H9 (cell line): ENCODE measurements around the gene ALB. TPM values are rescaled to one million over a fixed set of nuclear protein-coding genes. Genes with fewer than 3 reads are reported as not detected.

ENCODE experiments used
- DNase-seq: peaks from one replicate; pipeline ENCODE4 v3.0.0-alpha.2; 2017
- H2AFZ ChIP-seq: one replicate; pipeline ENCODE4 v1.6.1; 2013; ENCODE audit warnings: mild to moderate bottlenecking, low read length, control low read depth, moderate library complexity
- H2AK5ac ChIP-seq: 2 replicates; pipeline ENCODE4 v1.6.1; 2013; ENCODE audit warnings: low read length, control low read depth, mixed read lengths; ENCODE audit not compliant: insufficient read length
- H2BK120ac ChIP-seq: one replicate; pipeline ENCODE4 v1.6.1; 2013; ENCODE audit warnings: low read depth, mild to moderate bottlenecking, low read length, control low read depth, inconsistent platforms; ENCODE audit not compliant: poor library complexity, severe bottlenecking
- H2BK12ac ChIP-seq: 2 replicates; pipeline ENCODE4 v1.6.1; 2013; ENCODE audit warnings: low read length, control low read depth, mixed read lengths, low read depth; ENCODE audit not compliant: insufficient read length
- H2BK15ac ChIP-seq: 2 replicates; pipeline ENCODE4 v1.6.1; 2013; ENCODE audit warnings: low read depth, low read length, control low read depth
- H2BK20ac ChIP-seq: one replicate; pipeline ENCODE4 v1.6.1; 2013; ENCODE audit warnings: low read depth, mild to moderate bottlenecking, low read length, control low read depth, inconsistent platforms; ENCODE audit not compliant: poor library complexity, severe bottlenecking
- H2BK5ac ChIP-seq: 2 replicates; pipeline ENCODE4 v1.6.1; 2013; ENCODE audit warnings: low read length, control low read depth, mixed read lengths; ENCODE audit not compliant: insufficient read length
- H3K14ac ChIP-seq: 2 replicates; pipeline ENCODE4 v1.6.1; 2013; ENCODE audit warnings: low read length, control low read depth; ENCODE audit not compliant: insufficient read depth
- H3K18ac ChIP-seq: 2 replicates; pipeline ENCODE4 v1.6.1; 2013; ENCODE audit warnings: low read depth, mild to moderate bottlenecking, mixed read lengths, low read length, control low read depth; ENCODE audit not compliant: insufficient read length
- H3K23ac ChIP-seq: 2 replicates; pipeline ENCODE4 v1.6.1; 2013; ENCODE audit warnings: low read length, control low read depth, mixed read lengths, low read depth; ENCODE audit not compliant: insufficient read length
- H3K23me2 ChIP-seq: 2 replicates; pipeline ENCODE4 v1.6.1; 2013; ENCODE audit warnings: low read depth, mild to moderate bottlenecking, mixed read lengths, low read length, control low read depth; ENCODE audit not compliant: insufficient read length, poor library complexity, severe bottlenecking
- H3K27ac ChIP-seq: 2 replicates; pipeline ENCODE4 v1.5.1; 2013; ENCODE audit warnings: low read length, control low read depth, mixed read lengths, low read depth; ENCODE audit not compliant: insufficient read length
- H3K27me3 ChIP-seq: 2 replicates; pipeline ENCODE4 v1.6.1; 2013; ENCODE audit warnings: low read length, control low read depth, inconsistent platforms; ENCODE audit not compliant: insufficient read depth
- H3K4ac ChIP-seq: 2 replicates; pipeline ENCODE4 v1.6.1; 2013; ENCODE audit warnings: low read depth, mild to moderate bottlenecking, control low read depth, inconsistent platforms, low read length, moderate library complexity
- H3K4me1 ChIP-seq: 2 replicates; pipeline ENCODE4 v1.6.1; 2013; ENCODE audit warnings: low read length, control low read depth, inconsistent platforms; ENCODE audit not compliant: insufficient read depth
- H3K4me2 ChIP-seq: 2 replicates; pipeline ENCODE4 v1.6.1; 2013; ENCODE audit warnings: low read length, control low read depth, mixed read lengths; ENCODE audit not compliant: insufficient read length, insufficient read depth
- H3K56ac ChIP-seq: 2 replicates; pipeline ENCODE4 v1.6.1; 2013; ENCODE audit warnings: low read depth, mild to moderate bottlenecking, mixed read lengths, low read length, control low read depth; ENCODE audit not compliant: insufficient read length
- H3K79me1 ChIP-seq: 2 replicates; pipeline ENCODE4 v1.6.1; 2013; ENCODE audit warnings: low read depth, mild to moderate bottlenecking, moderate library complexity, low read length, control low read depth, inconsistent platforms; ENCODE audit not compliant: insufficient read depth, poor library complexity, severe bottlenecking
- H3K79me2 ChIP-seq: 2 replicates; pipeline ENCODE4 v1.6.1; 2013; ENCODE audit warnings: low read length, control low read depth, inconsistent platforms; ENCODE audit not compliant: insufficient read depth
- H3K9ac ChIP-seq: 2 replicates; pipeline ENCODE4 v1.6.1; 2013; ENCODE audit warnings: low read length, control low read depth, mixed read lengths; ENCODE audit not compliant: insufficient read length; ENCODE audit errors: extremely low read depth
- H3K9me3 ChIP-seq: one replicate; pipeline ENCODE4 v1.6.1; 2013; ENCODE audit warnings: low read depth, low read length, inconsistent platforms; ENCODE audit not compliant: control insufficient read depth
- H3T11ph ChIP-seq: one replicate; pipeline ENCODE4 v1.6.1; 2013; ENCODE audit warnings: mild to moderate bottlenecking, low read length, control low read depth, inconsistent platforms
- H4K20me1 ChIP-seq: one replicate; pipeline ENCODE4 v1.6.1; 2013; ENCODE audit not compliant: control insufficient read depth, insufficient read length, insufficient read depth
- H4K5ac ChIP-seq: 2 replicates; pipeline ENCODE4 v1.6.1; 2013; ENCODE audit warnings: low read depth, mild to moderate bottlenecking, mixed read lengths, low read length, control low read depth; ENCODE audit not compliant: insufficient read length
- H4K8ac ChIP-seq: replicated peaks from 2 replicates; pipeline ENCODE4 v1.6.1; 2013; ENCODE audit warnings: low read length, control low read depth, mixed read lengths, low read depth; ENCODE audit not compliant: insufficient read length
- H4K91ac ChIP-seq: 2 replicates; pipeline ENCODE4 v1.6.1; 2013; ENCODE audit warnings: low read depth, mild to moderate bottlenecking, moderate library complexity, mixed read lengths, low read length, control low read depth; ENCODE audit not compliant: insufficient read length
- H3K27ac Mint-ChIP-seq, 3 experiments: 2 replicates in 2 of 3; 3 replicates in 1 of 3; pipeline ENCODE4 v1.8.0; 2020 to 2021; ENCODE audit warnings: mixed read lengths in 3 of 3, mild to moderate bottlenecking in 1 of 3, moderate library complexity in 1 of 3
- H3K27me3 Mint-ChIP-seq: 2 replicates; pipeline ENCODE4 v1.8.0; 2021; ENCODE audit warnings: low read depth, mild to moderate bottlenecking, moderate library complexity, mixed read lengths
- H3K36me3 Mint-ChIP-seq, 3 experiments: 2 replicates in 2 of 3; 3 replicates in 1 of 3; pipeline ENCODE4 v1.8.0; 2020 to 2021; ENCODE audit warnings: low read depth in 3 of 3, mixed read lengths in 3 of 3; ENCODE audit not compliant: insufficient read depth in 1 of 3
- H3K4me1 Mint-ChIP-seq, 2 experiments: 2 replicates each; pipeline ENCODE4 v1.8.0; 2020; ENCODE audit warnings: mixed read lengths in 2 of 2
- H3K4me3 Mint-ChIP-seq, 2 experiments: 2 replicates in 1 of 2; 3 replicates in 1 of 2; pipeline ENCODE4 v1.8.0; 2020 to 2021; ENCODE audit warnings: mild to moderate bottlenecking in 2 of 2, mixed read lengths in 2 of 2, moderate library complexity in 1 of 2
- H3K9me3 Mint-ChIP-seq, 2 experiments: 2 replicates in 1 of 2; 3 replicates in 1 of 2; pipeline ENCODE4 v1.8.0; 2020; ENCODE audit warnings: mild to moderate bottlenecking in 2 of 2, mixed read lengths in 2 of 2, moderate library complexity in 1 of 2
- WGBS: extraction: QIAGEN DNeasy Blood & Tissue Kit; methylation state at CpG from one replicate; pipeline ENCODE4 v1.1.7; 2013; ENCODE audit warnings: missing lambda C conversion rate, low lambda C conversion rate, mixed read lengths; ENCODE audit not compliant: insufficient read length; ENCODE audit errors: extremely low coverage; 5-methylcytosine and 5-hydroxymethylcytosine counted together
- total RNA-seq: library from RNA; stranded (reverse); gene quantifications from 2 replicates; pipeline ENCODE4 v1.2.1, GENCODE V29; 2021
- TF ChIP-seq, protein P1 (sequence below): fragments of 200-600 bp; sonication (generic); conservative IDR thresholded peaks from 3 replicates; pipeline ENCODE4 v1.8.0; 2021; ENCODE audit warnings: antibody characterized with exemption, mild to moderate bottlenecking

Gene ALB
- total RNA-seq, 1 experiment from 2014 or later: not detected

- Mint-ChIP-seq H3K4me1 (peaks cover 50 to 54% of the 10 kb centered on the region in 2 experiments), H3K27ac (no peak overlapping the region; a peak in 1 of 7 replicates), H3K4me3 (peak overlapping the region in 1 of 2 experiments; percentile 20; a peak in 1 of 5 replicates), H3K36me3 (peaks cover 3% of the 10 kb centered on the region in 3 experiments; a peak in 5 of 7 replicates), H3K9me3 (no peaks in the 10 kb centered on the region; a peak in 1 of 5 replicates), H3K27me3 (no peaks in the 10 kb centered on the region)
- no peak overlapping the region for H3K9ac ChIP-seq
- no peak overlapping the region for H3T11ph ChIP-seq
- H3K56ac ChIP-seq: no peak overlapping the region
- H3K79me2 ChIP-seq: no peaks in the 10 kb centered on the region
- H3K27ac ChIP-seq: no peak overlapping the region
- peaks cover 15% of the 10 kb centered on the region; the same call in 1 of the 2 replicates for H3K4me1 ChIP-seq
- no peak overlapping the region for H2BK12ac ChIP-seq
- no peak overlapping the region for H3K4me2 ChIP-seq
- no peak overlapping the region for H2BK15ac ChIP-seq
- no peak overlapping the region for H2BK120ac ChIP-seq
- WGBS: no CpG with 5 or more reads among the region's 3 CpGs
- H3K23me2 ChIP-seq: peaks cover 3% of the 10 kb centered on the region
- peak; percentile 38 for DNase-seq
- no peak overlapping the region for H2BK5ac ChIP-seq
- no peak overlapping the region for H4K8ac ChIP-seq
- no peak overlapping the region for H2AK5ac ChIP-seq
- H3K79me1 ChIP-seq: no peaks in the 10 kb centered on the region
- H2BK20ac ChIP-seq: no peak overlapping the region
- H3K9me3 ChIP-seq: no peaks in the 10 kb centered on the region
- no peak overlapping the region for H3K4ac ChIP-seq
- no peak overlapping the region for H4K5ac ChIP-seq
- no peak overlapping the region for H3K23ac ChIP-seq
- H3K14ac ChIP-seq: no peak overlapping the region
- no peaks in the 10 kb centered on the region for H3K27me3 ChIP-seq
- H3K18ac ChIP-seq: no peak overlapping the region
- no peaks in the 10 kb centered on the region for H4K20me1 ChIP-seq
- no peak overlapping the region for H4K91ac ChIP-seq
- H2AFZ ChIP-seq: no peak overlapping the region
- TF ChIP-seq, protein P1, sequence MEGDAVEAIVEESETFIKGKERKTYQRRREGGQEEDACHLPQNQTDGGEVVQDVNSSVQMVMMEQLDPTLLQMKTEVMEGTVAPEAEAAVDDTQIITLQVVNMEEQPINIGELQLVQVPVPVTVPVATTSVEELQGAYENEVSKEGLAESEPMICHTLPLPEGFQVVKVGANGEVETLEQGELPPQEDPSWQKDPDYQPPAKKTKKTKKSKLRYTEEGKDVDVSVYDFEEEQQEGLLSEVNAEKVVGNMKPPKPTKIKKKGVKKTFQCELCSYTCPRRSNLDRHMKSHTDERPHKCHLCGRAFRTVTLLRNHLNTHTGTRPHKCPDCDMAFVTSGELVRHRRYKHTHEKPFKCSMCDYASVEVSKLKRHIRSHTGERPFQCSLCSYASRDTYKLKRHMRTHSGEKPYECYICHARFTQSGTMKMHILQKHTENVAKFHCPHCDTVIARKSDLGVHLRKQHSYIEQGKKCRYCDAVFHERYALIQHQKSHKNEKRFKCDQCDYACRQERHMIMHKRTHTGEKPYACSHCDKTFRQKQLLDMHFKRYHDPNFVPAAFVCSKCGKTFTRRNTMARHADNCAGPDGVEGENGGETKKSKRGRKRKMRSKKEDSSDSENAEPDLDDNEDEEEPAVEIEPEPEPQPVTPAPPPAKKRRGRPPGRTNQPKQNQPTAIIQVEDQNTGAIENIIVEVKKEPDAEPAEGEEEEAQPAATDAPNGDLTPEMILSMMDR: no peak
These were observed 47.3 kb downstream of the ALB start for GRCh38 chr4:73451404-73451803.
